ENCODE results near the gene SYNM.
"Not testable (repeated sequence)": the region's sequence is repeated elsewhere in the genome, so short reads cannot be mapped to it uniquely, and the experiment has no call there.

The SYNM gene

GRCh38 chr15:99109555-99110021 is 4.7 kb downstream of the SYNM start:
- DNase-seq = no peak

GRCh38 chr15:99110093-99110492 is 5.2 kb downstream of the SYNM start:
- no peak for DNase-seq

- DNase-seq = no peak
Observed at GRCh38 chr15:99110581-99111320, 5.9 kb downstream of the SYNM start.

- not testable (repeated sequence) for DNase-seq
Observed at GRCh38 chr15:99111641-99112040, 6.8 kb downstream of the SYNM start.

GRCh38 chr15:99113547-99114271 is 8.8 kb downstream of the SYNM start:
- no peak for DNase-seq

- DNase-seq = no peak
Observed at GRCh38 chr15:99114511-99115299, 9.8 kb downstream of the SYNM start.

GRCh38 chr15:99115300-99116215 is 10.7 kb downstream of the SYNM start:
- DNase-seq = no peak

- no peak for DNase-seq
Observed at GRCh38 chr15:99117111-99117510, 12.2 kb downstream of the SYNM start.

- no peak for DNase-seq
Observed at GRCh38 chr15:99117563-99118257, 12.8 kb downstream of the SYNM start.

GRCh38 chr15:99118258-99118632 is 13.4 kb downstream of the SYNM start:
- no peak for DNase-seq

GRCh38 chr15:99118801-99119546 is 14.1 kb downstream of the SYNM start:
- DNase-seq = no peak

GRCh38 chr15:99120050-99120777 is 15.3 kb downstream of the SYNM start:
- no peak for DNase-seq

- DNase-seq = no peak
Observed at GRCh38 chr15:99121207-99121606, 16.3 kb downstream of the SYNM start.

- no peak for DNase-seq
Observed at GRCh38 chr15:99121691-99122410, 17.0 kb downstream of the SYNM start.

GRCh38 chr15:99122831-99123712 is 18.2 kb downstream of the SYNM start:
- no peak for DNase-seq

- DNase-seq = peak; percentile 54
Observed at GRCh38 chr15:99123713-99124451, 19.0 kb downstream of the SYNM start.

- no peak for DNase-seq
Observed at GRCh38 chr15:99124641-99125040, 19.8 kb downstream of the SYNM start.

Measured in GDM1 (cell line).